ENCODE data around the gene NT5DC3.

The NT5DC3 gene

GRCh38 chr12:103808239-103808880 lies 32.7 kb downstream of the NT5DC3 start:
- DNase-seq: no peak

GRCh38 chr12:103807561-103808238 lies 33.3 kb downstream of the NT5DC3 start:
- no peak for DNase-seq

- DNase-seq: no peak
Measured at GRCh38 chr12:103806803-103807202, 34.2 kb downstream of the NT5DC3 start.

GRCh38 chr12:103805655-103806360 lies 35.2 kb downstream of the NT5DC3 start:
- no peak for DNase-seq

- DNase-seq: no peak
Measured at GRCh38 chr12:103803847-103804246, 37.2 kb downstream of the NT5DC3 start.

GRCh38 chr12:103802586-103802886 lies 38.5 kb downstream of the NT5DC3 start:
- DNase-seq: no peak

GRCh38 chr12:103801709-103802585 lies 39.1 kb downstream of the NT5DC3 start:
- no peak for DNase-seq

- DNase-seq: no peak
Measured at GRCh38 chr12:103799857-103800771, 40.9 kb downstream of the NT5DC3 start.

GRCh38 chr12:103799504-103799856 lies 41.6 kb downstream of the NT5DC3 start:
- DNase-seq: no peak

- DNase-seq: no peak
Measured at GRCh38 chr12:103798586-103798985, 42.4 kb downstream of the NT5DC3 start.

- peak in 1 of 5 experiments; percentile 18 for DNase-seq
Measured at GRCh38 chr12:103794309-103795213, 46.5 kb downstream of the NT5DC3 start.

GRCh38 chr12:103793512-103794045 lies 47.5 kb downstream of the NT5DC3 start:
- no peak for DNase-seq

- no peak for DNase-seq
Measured at GRCh38 chr12:103793046-103793445, 48.0 kb downstream of the NT5DC3 start.

- no peak for DNase-seq
Measured at GRCh38 chr12:103791350-103791920, 49.6 kb downstream of the NT5DC3 start.

- no peak for DNase-seq
Measured at GRCh38 chr12:103786201-103786600, 54.8 kb downstream of the NT5DC3 start.

GRCh38 chr12:103785243-103786031 lies 55.6 kb downstream of the NT5DC3 start:
- no peak for DNase-seq

GRCh38 chr12:103783744-103784664 lies 57.0 kb downstream of the NT5DC3 start:
- no peak for DNase-seq

GRCh38 chr12:103782399-103782798 lies 58.6 kb downstream of the NT5DC3 start:
- DNase-seq: no peak
